ENCODE measurements around the gene CDKN1A.

Gene CDKN1A

GRCh38 chr6:36656441-36656840 lies 22.1 kb upstream of the CDKN1A start:
- ChIA-PET CTCF (interaction anchor here (1.0 to 1.8 kb wide), 4 partner anchors 11 to 103 kb away, joined by 3 to 12 read pairs (median 4); no protein-coding TSS in a partner anchor), POLR2A (no interaction called here)
- Histone ChIP-seq H3K36me3 (ENCODE audit: control insufficient read depth in 2 of 2, insufficient read depth in 1 of 2, low read length in 2 of 2) (no peaks in the 10 kb centered on the region), H3K4me1 (ENCODE audit: control insufficient read depth, insufficient read depth, low read length) (peaks cover 10% of the 10 kb centered on the region), H3K27ac (ENCODE audit: extremely low read depth, low read depth, low read length) (no peak overlapping the region), H3K4me3 (ENCODE audit: low read depth, low read length) (no peak overlapping the region), H3K9me3 (ENCODE audit: control insufficient read depth, insufficient read depth, low read depth, low read length) (no peaks in the 10 kb centered on the region)
- TF ChIP-seq OSR2 (tag by site-specific recombination; IDR thresholded peaks at IDR 0.05) (no peak), ZNF449 (tag by site-specific recombination; IDR thresholded peaks at IDR 0.05) (peak; percentile 72; the same call in 1 of the 2 replicates)

- no peak overlapping the region for H3K4me3 ChIP-seq (ENCODE audit: low read depth, low read length)
- no peak overlapping the region for H3K27ac ChIP-seq (ENCODE audit: extremely low read depth, low read depth, low read length)
- H3K36me3 ChIP-seq (ENCODE audit: control insufficient read depth in 2 of 2, insufficient read depth in 1 of 2, low read length in 2 of 2) = no peaks in the 10 kb centered on the region
- ChIA-PET POLR2A (interaction anchor here (0.7 to 1.5 kb wide), 2 partner anchors 21 to 925 kb away, joined by 3 to 7 read pairs; partner anchors contain the start of gene CDKN1A), CTCF (interaction anchor here (1.0 to 1.8 kb wide), 5 partner anchors 10 to 102 kb away, joined by 3 to 12 read pairs (median 5); no protein-coding TSS in a partner anchor)
- H3K4me1 ChIP-seq (ENCODE audit: control insufficient read depth, insufficient read depth, low read length) = peaks cover 10% of the 10 kb centered on the region
- TF ChIP-seq ZNF501 (tag by site-specific recombination; IDR thresholded peaks at IDR 0.05) (no peak), KLF10 (tag by site-specific recombination; IDR thresholded peaks at IDR 0.05) (no peak), ZNF140 (tag by site-specific recombination; IDR thresholded peaks at IDR 0.05) (no peak), ZNF660 (tag by site-specific recombination; IDR thresholded peaks at IDR 0.05) (no peak), ZNF670 (tag by site-specific recombination; IDR thresholded peaks at IDR 0.05; ENCODE audit: low read depth) (no peak)
- no peaks in the 10 kb centered on the region for H3K9me3 ChIP-seq (ENCODE audit: control insufficient read depth, insufficient read depth, low read depth, low read length)
Measured at GRCh38 chr6:36657271-36657670, 21.2 kb upstream of the CDKN1A start.

- no peak overlapping the region for H3K27ac ChIP-seq (ENCODE audit: extremely low read depth, low read depth, low read length)
- H3K36me3 ChIP-seq (ENCODE audit: control insufficient read depth in 2 of 2, insufficient read depth in 1 of 2, low read length in 2 of 2) = no peaks in the 10 kb centered on the region
- no peak overlapping the region for H3K4me3 ChIP-seq (ENCODE audit: low read depth, low read length)
- no peaks in the 10 kb centered on the region for H3K9me3 ChIP-seq (ENCODE audit: control insufficient read depth, insufficient read depth, low read depth, low read length)
- ChIA-PET POLR2A (interaction anchor here (1.5 kb wide), 1 partner anchor 20 kb away, joined by 7 read pairs; the partner anchor contains the start of gene CDKN1A), CTCF (interaction anchor here (0.5 to 1.2 kb wide), 3 partner anchors 22 to 67 kb away, joined by 3 to 5 read pairs (median 3); no protein-coding TSS in a partner anchor)
- TF ChIP-seq KLF16 (tag by site-specific recombination; IDR thresholded peaks at IDR 0.05) (no peak), ZNF777 (tag by site-specific recombination; IDR thresholded peaks at IDR 0.05; ENCODE audit: borderline replicate concordance) (no peak), ZBTB20 (tag by site-specific recombination; IDR thresholded peaks at IDR 0.05) (peak; percentile 24; the same call in 1 of the 2 replicates), SCRT1 (tag by site-specific recombination; IDR thresholded peaks at IDR 0.05; ENCODE audit: borderline replicate concordance) (no peak), ZBTB8A (tag by site-specific recombination; IDR thresholded peaks at IDR 0.05) (0 out of 2 replicates have a peak, but pooled peaks have one; percentile 13), SP7 (tag by site-specific recombination; IDR thresholded peaks at IDR 0.05) (peak; percentile 90)
- peaks cover 10% of the 10 kb centered on the region for H3K4me1 ChIP-seq (ENCODE audit: control insufficient read depth, insufficient read depth, low read length)
Measured at GRCh38 chr6:36657942-36658544, 20.5 kb upstream of the CDKN1A start.

- ChIA-PET POLR2A (no interaction called here), CTCF (interaction anchor here (0.7 to 1.3 kb wide), 3 partner anchors 13 to 43 kb away, joined by 3 to 5 read pairs (median 4); no protein-coding TSS in a partner anchor)
- Histone ChIP-seq H3K9me3 (ENCODE audit: control insufficient read depth, insufficient read depth, low read depth, low read length) (no peaks in the 10 kb centered on the region), H3K27ac (ENCODE audit: extremely low read depth, low read depth, low read length) (no peak overlapping the region), H3K36me3 (ENCODE audit: control insufficient read depth in 2 of 2, insufficient read depth in 1 of 2, low read length in 2 of 2) (no peaks in the 10 kb centered on the region), H3K4me1 (ENCODE audit: control insufficient read depth, insufficient read depth, low read length) (peaks cover 10% of the 10 kb centered on the region), H3K4me3 (ENCODE audit: low read depth, low read length) (no peak overlapping the region)
- TF ChIP-seq ZNF2 (tag by site-specific recombination; IDR thresholded peaks at IDR 0.05) = no peak
- TF ChIP-seq OSR2 (tag by site-specific recombination; IDR thresholded peaks at IDR 0.05) = peak; percentile 60; the same call in 1 of the 2 replicates
- TF ChIP-seq ZBTB44 (tag by site-specific recombination; IDR thresholded peaks at IDR 0.05) = peak; percentile 80
- 0 out of 2 replicates have a peak, but pooled peaks have one; percentile 38 for TF ChIP-seq ZNF600 (tag by site-specific recombination; IDR thresholded peaks at IDR 0.05)
Measured at GRCh38 chr6:36659271-36659670, 19.2 kb upstream of the CDKN1A start.
